SK-N-MC (cell line): ENCODE measurements around the gene SCAF11.

Source experiments
- EZH2 ChIP-seq: fragments of 200-600 bp; sonication (generic); IDR thresholded peaks from one replicate; pipeline ENCODE4 v1.6.1; 2017; ENCODE audit warnings: antibody characterized with exemption
- POLR2AphosphoS5 ChIP-seq: IDR thresholded peaks from 2 replicates; pipeline ENCODE4 v1.6.1; 2012; ENCODE audit warnings: mild to moderate bottlenecking, low read depth, low read length, borderline replicate concordance

DNA sequence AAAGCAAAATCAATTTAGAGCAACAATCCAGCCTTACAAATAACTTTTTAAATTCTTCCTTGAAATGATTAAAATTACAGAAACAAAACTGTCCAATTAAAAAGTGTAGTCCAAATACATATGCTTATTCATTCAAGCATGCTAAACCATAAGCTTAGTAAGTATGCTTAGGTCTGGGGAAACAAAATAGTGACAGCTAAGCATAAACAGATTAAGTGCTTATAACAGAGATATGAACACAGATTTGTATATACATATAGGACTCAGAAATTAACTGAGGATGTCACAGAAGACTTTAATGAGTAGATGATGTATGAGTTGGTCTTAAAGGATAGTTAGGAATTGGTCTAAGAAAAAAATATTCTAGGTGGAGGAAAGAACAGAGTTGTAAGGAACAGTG lies 41.8 kb downstream of the SCAF11 start:
- no peak for TF ChIP-seq POLR2AphosphoS5
- TF ChIP-seq EZH2: no peak
